NB4 (cell line): ENCODE measurements around the gene ENTPD2.

ENCODE experiments used
- DNase-seq: peaks from one replicate; pipeline ENCODE4 v3.0.0; 2010; ENCODE audit warnings: low read depth
- H3K4me3 ChIP-seq: one replicate; pipeline ENCODE4 v1.5.1; 2011; ENCODE audit warnings: mild to moderate bottlenecking, low read depth, low read length, moderate library complexity
- CTCF ChIP-seq: IDR thresholded peaks from one replicate; pipeline ENCODE4 v1.5.1; 2012; ENCODE audit warnings: low read depth, low read length
- MAX ChIP-seq: IDR thresholded peaks from 2 replicates; pipeline ENCODE4 v1.6.1; 2011; ENCODE audit warnings: low read depth, low read length
- MYC ChIP-seq: IDR thresholded peaks from 2 replicates; pipeline ENCODE4 v1.6.1; 2011; ENCODE audit warnings: low read depth, low read length
- POLR2A ChIP-seq: IDR thresholded peaks from 2 replicates; pipeline ENCODE4 v1.6.1; 2011; ENCODE audit warnings: mild to moderate bottlenecking; ENCODE audit not compliant: insufficient read length; ENCODE audit errors: extremely low read depth

The ENTPD2 gene

GRCh38 chr9:137076636-137077009 is 22.8 kb upstream of the ENTPD2 start:
- no peak overlapping the region for H3K4me3 ChIP-seq
- no peak for DNase-seq
- no peak for TF ChIP-seq MAX
- TF ChIP-seq CTCF, result no peak
- TF ChIP-seq MYC, result no peak
- no peak for TF ChIP-seq POLR2A

- TF ChIP-seq POLR2A (no peak), CTCF (no peak), MAX (no peak), MYC (no peak)
- H3K4me3 ChIP-seq, result no peak overlapping the region
- DNase-seq, result peak; percentile 78
These were observed 21.5 kb upstream of the ENTPD2 start for GRCh38 chr9:137075275-137075775.

GRCh38 chr9:137074657-137075274 is 20.9 kb upstream of the ENTPD2 start:
- no peak overlapping the region for H3K4me3 ChIP-seq
- DNase-seq, result peak; percentile 89
- TF ChIP-seq MYC (peak; percentile 78), CTCF (no peak), MAX (peak; percentile 73), POLR2A (peak; percentile 25)

GRCh38 chr9:137073992-137074399 is 20.1 kb upstream of the ENTPD2 start:
- no peak for TF ChIP-seq MAX
- no peak for TF ChIP-seq MYC
- no peak for TF ChIP-seq CTCF
- no peak for TF ChIP-seq POLR2A
- no peak overlapping the region for H3K4me3 ChIP-seq
- DNase-seq, result no peak

GRCh38 chr9:137071282-137071681 is 17.4 kb upstream of the ENTPD2 start:
- TF ChIP-seq POLR2A, result no peak
- TF ChIP-seq MYC, result no peak
- no peak for TF ChIP-seq CTCF
- no peak for TF ChIP-seq MAX
- peak overlapping the region; percentile 51 for H3K4me3 ChIP-seq

More at GRCh38 chr9:137071282-137071681, 17.4 kb upstream of the ENTPD2 start:
- no peak for DNase-seq
